PFSK-1 (cell line): ENCODE measurements around the gene MYH14.

Source experiments
- POLR2AphosphoS5 ChIP-seq: IDR thresholded peaks from 2 replicates; pipeline ENCODE4 v1.6.1; 2012; ENCODE audit warnings: low read depth, mild to moderate bottlenecking, control low read depth, low read length, moderate library complexity
- TF ChIP-seq, protein P1 (sequence below), 2 experiments: IDR thresholded peaks; 2 replicates each; pipeline versions ENCODE4 v1.6.1 to v1.8.0; 2011 to 2012; ENCODE audit warnings: low read depth in 2 of 2, low read length in 2 of 2, control low read depth in 1 of 2, inconsistent platforms in 1 of 2, mild to moderate bottlenecking in 1 of 2, moderate library complexity in 1 of 2; ENCODE audit not compliant: insufficient read depth in 1 of 2

- no peak for TF ChIP-seq POLR2AphosphoS5
- TF ChIP-seq, protein P1, sequence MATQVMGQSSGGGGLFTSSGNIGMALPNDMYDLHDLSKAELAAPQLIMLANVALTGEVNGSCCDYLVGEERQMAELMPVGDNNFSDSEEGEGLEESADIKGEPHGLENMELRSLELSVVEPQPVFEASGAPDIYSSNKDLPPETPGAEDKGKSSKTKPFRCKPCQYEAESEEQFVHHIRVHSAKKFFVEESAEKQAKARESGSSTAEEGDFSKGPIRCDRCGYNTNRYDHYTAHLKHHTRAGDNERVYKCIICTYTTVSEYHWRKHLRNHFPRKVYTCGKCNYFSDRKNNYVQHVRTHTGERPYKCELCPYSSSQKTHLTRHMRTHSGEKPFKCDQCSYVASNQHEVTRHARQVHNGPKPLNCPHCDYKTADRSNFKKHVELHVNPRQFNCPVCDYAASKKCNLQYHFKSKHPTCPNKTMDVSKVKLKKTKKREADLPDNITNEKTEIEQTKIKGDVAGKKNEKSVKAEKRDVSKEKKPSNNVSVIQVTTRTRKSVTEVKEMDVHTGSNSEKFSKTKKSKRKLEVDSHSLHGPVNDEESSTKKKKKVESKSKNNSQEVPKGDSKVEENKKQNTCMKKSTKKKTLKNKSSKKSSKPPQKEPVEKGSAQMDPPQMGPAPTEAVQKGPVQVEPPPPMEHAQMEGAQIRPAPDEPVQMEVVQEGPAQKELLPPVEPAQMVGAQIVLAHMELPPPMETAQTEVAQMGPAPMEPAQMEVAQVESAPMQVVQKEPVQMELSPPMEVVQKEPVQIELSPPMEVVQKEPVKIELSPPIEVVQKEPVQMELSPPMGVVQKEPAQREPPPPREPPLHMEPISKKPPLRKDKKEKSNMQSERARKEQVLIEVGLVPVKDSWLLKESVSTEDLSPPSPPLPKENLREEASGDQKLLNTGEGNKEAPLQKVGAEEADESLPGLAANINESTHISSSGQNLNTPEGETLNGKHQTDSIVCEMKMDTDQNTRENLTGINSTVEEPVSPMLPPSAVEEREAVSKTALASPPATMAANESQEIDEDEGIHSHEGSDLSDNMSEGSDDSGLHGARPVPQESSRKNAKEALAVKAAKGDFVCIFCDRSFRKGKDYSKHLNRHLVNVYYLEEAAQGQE (IDR thresholded peaks at IDR 0.05; ENCODE audit: insufficient read depth in 1 of 2, low read depth in 2 of 2, low read length in 2 of 2) = peak in 1 of 2 experiments; percentile 85; a peak in 2 of 4 replicates
Observed at GRCh38 chr19:50192463-50193211, 10.8 kb upstream of the MYH14 start.
